A549 (cell line): ENCODE results near the gene MRPS35. TPM values are rescaled to one million over a fixed set of nuclear protein-coding genes. Genes with fewer than 3 reads are reported as not detected.
A peak's percentile ranks its signal among the peaks of the same experiment; 100 is the strongest.

Source experiments
- ATAC-seq, 2 experiments: fragments of 200-7000 bp in 1 of 2; fragments of >200 bp in 1 of 2; cut with Nextera tagmentation in 1 of 2; cut with Tn5 transposase in 1 of 2; 3 replicates each; pipeline versions ENCODE4 v1.8.0 to v1.9.1; 2018 to 2020; ENCODE audit warnings: mild to moderate bottlenecking in 1 of 2, moderate library complexity in 1 of 2
- CTCF ChIA-PET: fragments of 300-600 bp; sonication (Branson Sonifier 250); formaldehyde crosslinking; extraction: SDS; loops from one replicate; lab custom pipeline; 2021; ENCODE audit warnings: antibody characterized with exemption, inconsistent platforms; lab: Yijun Ruan, JAX
- POLR2A ChIA-PET: fragments of 350-600 bp; formaldehyde crosslinking; extraction: SDS; loops from one replicate; lab custom pipeline; 2021; ENCODE audit warnings: antibody characterized with exemption, inconsistent platforms; lab: Yijun Ruan, JAX
- DNase-seq, 2 experiments: peaks; one replicate each; pipeline versions ENCODE4 v3.0.0 to v3.0.0-alpha.2; 2011 to 2016; ENCODE audit warnings: low read depth in 1 of 2, low spot score in 1 of 2
- FAIRE-seq: peaks from 2 replicates; lab custom pipeline; 2011; peaks lifted over from hg19 to GRCh38; lab: Jason Lieb, UNC
- H3K27ac ChIP-seq, 2 experiments: fragments of >200 bp; sonication (Bioruptor Twin); formaldehyde crosslinking; 3 replicates each; pipeline ENCODE4 v1.5.1; 2016 to 2017
- H3K4me1 ChIP-seq: fragments of >200 bp; sonication (Bioruptor Twin); formaldehyde crosslinking; 3 replicates; pipeline ENCODE4 v1.6.1; 2016
- H3K4me2 ChIP-seq: fragments of >200 bp; sonication (Bioruptor Twin); formaldehyde crosslinking; 3 replicates; pipeline ENCODE4 v1.6.1; 2016
- H3K4me3 ChIP-seq: fragments of >200 bp; sonication (Bioruptor Twin); formaldehyde crosslinking; 3 replicates; pipeline ENCODE4 v1.5.1; 2016
- H3K9me3 ChIP-seq: fragments of >200 bp; sonication (Bioruptor Twin); formaldehyde crosslinking; 3 replicates; pipeline ENCODE4 v1.6.1; 2016
- CTCF ChIP-seq: fragments of >200 bp; sonication (Bioruptor Twin); formaldehyde crosslinking; IDR thresholded peaks from 3 replicates; pipeline ENCODE4 v1.5.1; 2016
- ESRRA ChIP-seq: fragments of 150-350 bp; IDR thresholded peaks from 2 replicates; pipeline ENCODE4 v1.6.1; 2014; ENCODE audit warnings: mild to moderate bottlenecking, low read length, borderline replicate concordance
- HOXB13 ChIP-seq: fragments of 250-450 bp; sonication (Bioruptor Pico); IDR thresholded peaks from 2 replicates; pipeline ENCODE4 v1.5.0; 2020; ENCODE audit warnings: low read depth, mild to moderate bottlenecking, moderate library complexity
- MAX ChIP-seq: IDR thresholded peaks from 2 replicates; pipeline ENCODE4 v1.6.1; 2012
- MAZ ChIP-seq: fragments of 150-350 bp; IDR thresholded peaks from 2 replicates; pipeline ENCODE4 v1.6.1; 2014; ENCODE audit warnings: antibody characterized with exemption, low read depth, low read length, borderline replicate concordance
- NFE2L2 ChIP-seq: fragments of 150-350 bp; conservative IDR thresholded peaks from 2 replicates; pipeline ENCODE4 v1.6.1; 2014; ENCODE audit warnings: low read length
- PHF8 ChIP-seq: fragments of 200-600 bp; sonication (generic); IDR thresholded peaks from 2 replicates; pipeline ENCODE4 v1.6.1; 2016; ENCODE audit warnings: low read depth, mild to moderate bottlenecking, antibody characterized with exemption, moderate library complexity, borderline replicate concordance
- POLR2A ChIP-seq: IDR thresholded peaks from 2 replicates; pipeline ENCODE4 v1.6.1; 2012; ENCODE audit warnings: mild to moderate bottlenecking, low read length
- POLR2AphosphoS2 ChIP-seq: conservative IDR thresholded peaks from 2 replicates; pipeline ENCODE4 v1.6.1; 2012; ENCODE audit warnings: low read length, improper control_type of control experiment, inconsistent platforms
- RARB ChIP-seq: fragments of 250-450 bp; sonication (Bioruptor Pico); IDR thresholded peaks from 2 replicates; pipeline ENCODE4 v1.8.0; 2021; ENCODE audit warnings: mild to moderate bottlenecking, moderate library complexity
- REST ChIP-seq: fragments of 200-600 bp; sonication (generic); IDR thresholded peaks from 2 replicates; pipeline ENCODE4 v1.6.1; 2016; ENCODE audit warnings: antibody characterized with exemption, mild to moderate bottlenecking, moderate library complexity
- RFX5 ChIP-seq: fragments of 450-650 bp; IDR thresholded peaks from 2 replicates; pipeline ENCODE4 v1.7.1; 2014; ENCODE audit warnings: antibody characterized with exemption, mild to moderate bottlenecking, moderate library complexity
- RNF2 ChIP-seq: fragments of 200-600 bp; sonication (generic); IDR thresholded peaks from 2 replicates; pipeline ENCODE4 v1.6.1; 2016; ENCODE audit warnings: low read depth, mild to moderate bottlenecking, antibody characterized with exemption, moderate library complexity, borderline replicate concordance
- ZNF302 ChIP-seq: fragments of 250-450 bp; sonication (Bioruptor Pico); IDR thresholded peaks from 2 replicates; pipeline ENCODE4 v1.9.0; 2021; ENCODE audit warnings: inconsistent platforms, mild to moderate bottlenecking, moderate library complexity
- WGBS: methylation state at CpG from one replicate; pipeline ENCODE4 v1.1.6; 2017; ENCODE audit errors: missing lambda C conversion rate; 5-methylcytosine and 5-hydroxymethylcytosine counted together
- polyA plus RNA-seq, 4 experiments: library from polyadenylated mRNA; depleted of rRNA in 3 of 4; stranded (reverse); fragments of >200 nt; fragmentation: RNase III in 1 of 4; extraction: RNeasy Plus Mini Kit Qiagen cat#74134 plus additional on column Dnase treatment in 1 of 4; gene quantifications; 2 replicates in 3 of 4; 3 replicates in 1 of 4; pipeline ENCODE4 v1.2.3, GENCODE V29; 2011 to 2017

Gene MRPS35
- polyA plus RNA-seq, 2 of the 4 experiments (the other 2 are of a cell fraction) = 104 to 186 TPM

GRCh38 chr12:27779920-27780611, 69.4 kb downstream of the MRPS35 start, which contains the start of the genes KLHL42 and MANSC4 (continued):
- peak; percentile 55 for TF ChIP-seq POLR2A
- no peak for TF ChIP-seq ZNF302
- TF ChIP-seq ESRRA = no peak
- TF ChIP-seq PHF8 = peak; percentile 72; the same call in 1 of the 2 replicates
- no peak for TF ChIP-seq MAZ
- TF ChIP-seq MAX = peak; percentile 70
- TF ChIP-seq RFX5 = no peak
- TF ChIP-seq CTCF = 0 out of 3 replicates have a peak, but pooled peaks have one; percentile 7
- TF ChIP-seq POLR2AphosphoS2 = no peak
- TF ChIP-seq RNF2 = no peak
- TF ChIP-seq, all 56 proteins: peak for 7

GRCh38 chr12:27780612-27781408, 70.2 kb downstream of the MRPS35 start:
- 12% methylated on average over 16 of the region's 27 CpGs for WGBS
- peak; percentile 27 to 28 for DNase-seq
- TF ChIP-seq MAX (peak; percentile 15; the same call in 1 of the 2 replicates), NFE2L2 (no peak)
- POLR2A ChIA-PET = interaction anchor here (0.5 to 2.4 kb wide), 9 partner anchors 12 to 411 kb away, joined by 3 to 15 read pairs (median 6); partner anchors contain the start of gene CCDC91
- no peak for FAIRE-seq
- peak overlapping the region; percentile 66 for H3K4me3 ChIP-seq
- H3K4me2 ChIP-seq = peak overlapping the region; percentile 97
- peak overlapping the region; percentile 92 to 97 for H3K27ac ChIP-seq
- CTCF ChIA-PET = interaction anchor here (0.6 to 3.0 kb wide), 9 partner anchors 8 to 160 kb away, joined by 3 to 9 read pairs (median 5); no protein-coding TSS in a partner anchor
- H3K9me3 ChIP-seq = no peaks in the 10 kb centered on the region
- peak; percentile 58 to 64 for ATAC-seq
- H3K4me1 ChIP-seq = peaks cover 33% of the 10 kb centered on the region

- CTCF ChIA-PET = interaction anchor here (0.6 to 3.0 kb wide), 3 partner anchors 9 to 934 kb away, joined by 3 to 9 read pairs (median 5); no protein-coding TSS in a partner anchor
- H3K4me2 ChIP-seq = peak overlapping the region; percentile 97
- 70% methylated on average over 5 of the region's 5 CpGs for WGBS
- TF ChIP-seq HOXB13 (CRISPR knock-in tag) (no peak), RARB (CRISPR knock-in tag) (no peak), REST (no peak)
- TF ChIP-seq, all 56 proteins: peak for 0
- H3K4me1 ChIP-seq = peaks cover 37% of the 10 kb centered on the region
- 0 out of 6 replicates have a peak overlapping the region, but pooled peaks of 1 of the 2 experiments have one; percentile 6 for H3K27ac ChIP-seq
- ATAC-seq = no peak
- no peak for FAIRE-seq
- DNase-seq = no peak
- POLR2A ChIA-PET = no interaction called here
- H3K4me3 ChIP-seq = peak overlapping the region; percentile 66; the same call in 1 of the 3 replicates
- no peaks in the 10 kb centered on the region for H3K9me3 ChIP-seq
These were observed 71.0 kb downstream of the MRPS35 start for GRCh38 chr12:27781680-27782079.
